ENCODE data around the gene PTCHD1.

Gene PTCHD1

GRCh38 chrX:23364416-23364815 is 29.8 kb downstream of the PTCHD1 start:
- FAIRE-seq: no peak

- no peak for FAIRE-seq
Observed at GRCh38 chrX:23365541-23365940, 30.9 kb downstream of the PTCHD1 start.

- no peak for FAIRE-seq
Observed at GRCh38 chrX:23366914-23367313, 32.3 kb downstream of the PTCHD1 start.

- no peak for FAIRE-seq
Observed at GRCh38 chrX:23369027-23369426, 34.4 kb downstream of the PTCHD1 start.

- FAIRE-seq: no peak
Observed at GRCh38 chrX:23372220-23372902, 37.7 kb downstream of the PTCHD1 start.

- FAIRE-seq: no peak
Observed at GRCh38 chrX:23373129-23373804, 38.6 kb downstream of the PTCHD1 start.

GRCh38 chrX:23374291-23374690 is 39.6 kb downstream of the PTCHD1 start:
- no peak for FAIRE-seq

- FAIRE-seq: no peak
Observed at GRCh38 chrX:23376581-23376980, 41.9 kb downstream of the PTCHD1 start.

GRCh38 chrX:23380581-23380980 is 45.9 kb downstream of the PTCHD1 start:
- FAIRE-seq: no peak

- FAIRE-seq: no peak
Observed at GRCh38 chrX:23381099-23382087, 46.7 kb downstream of the PTCHD1 start.

- no peak for FAIRE-seq
Observed at GRCh38 chrX:23382572-23382971, 47.9 kb downstream of the PTCHD1 start.

GRCh38 chrX:23383411-23383810 is 48.8 kb downstream of the PTCHD1 start:
- FAIRE-seq: no peak

GRCh38 chrX:23385242-23385641 is 50.6 kb downstream of the PTCHD1 start:
- no peak for FAIRE-seq

- FAIRE-seq: peak; percentile 28
Observed at GRCh38 chrX:23386260-23386659, 51.6 kb downstream of the PTCHD1 start.

- FAIRE-seq: no peak
Observed at GRCh38 chrX:23386726-23387125, 52.1 kb downstream of the PTCHD1 start.

- FAIRE-seq: no peak
Observed at GRCh38 chrX:23387550-23388184, 53.0 kb downstream of the PTCHD1 start.

- no peak for FAIRE-seq
Observed at GRCh38 chrX:23389196-23389792, 54.6 kb downstream of the PTCHD1 start.

- FAIRE-seq: no peak
Observed at GRCh38 chrX:23390979-23391378, 56.3 kb downstream of the PTCHD1 start.

GRCh38 chrX:23392195-23392594 is 57.5 kb downstream of the PTCHD1 start:
- peak; percentile 90 for FAIRE-seq

- FAIRE-seq: no peak
Observed at GRCh38 chrX:23394421-23394820, 59.8 kb downstream of the PTCHD1 start.

- FAIRE-seq: no peak
Observed at GRCh38 chrX:23396263-23396662, 61.6 kb downstream of the PTCHD1 start.

- no peak for FAIRE-seq
Observed at GRCh38 chrX:23398570-23398969, 63.9 kb downstream of the PTCHD1 start.
